HG02970 (cell line): Measurements from ENCODE around the gene SDHB.

Experiments
- ATAC-seq: cut with Tn5 transposase; IDR thresholded peaks from one replicate; pipeline ENCODE4 v1.9.1; 2021; ENCODE audit warnings: mild to moderate bottlenecking, moderate library complexity, moderate number of reproducible peaks; ENCODE audit not compliant: unreplicated experiment, low FRiP score

The SDHB gene

GRCh38 chr1:17052641-17053040 lies 1.2 kb downstream of the SDHB start:
- no peak for ATAC-seq

- ATAC-seq: no peak
These were observed 1.8 kb downstream of the SDHB start for GRCh38 chr1:17052038-17052437.

GRCh38 chr1:17047924-17048323 lies 5.9 kb downstream of the SDHB start:
- no peak for ATAC-seq

- ATAC-seq: no peak
These were observed 7.5 kb downstream of the SDHB start for GRCh38 chr1:17046334-17046657.

- no peak for ATAC-seq
These were observed 8.0 kb downstream of the SDHB start for GRCh38 chr1:17045634-17046333.

GRCh38 chr1:17045150-17045549 lies 8.7 kb downstream of the SDHB start:
- ATAC-seq: no peak

GRCh38 chr1:17043676-17044075 lies 10.2 kb downstream of the SDHB start:
- no peak for ATAC-seq

GRCh38 chr1:17040135-17040534 lies 13.7 kb downstream of the SDHB start:
- ATAC-seq: no peak

GRCh38 chr1:17039522-17039921 lies 14.3 kb downstream of the SDHB start:
- ATAC-seq: no peak

- no peak for ATAC-seq
These were observed 20.4 kb downstream of the SDHB start for GRCh38 chr1:17033481-17033880.

- ATAC-seq: no peak
These were observed 21.1 kb downstream of the SDHB start for GRCh38 chr1:17032741-17033140.

GRCh38 chr1:17031436-17031835 lies 22.4 kb downstream of the SDHB start:
- no peak for ATAC-seq

- no peak for ATAC-seq
These were observed 23.6 kb downstream of the SDHB start for GRCh38 chr1:17030206-17030605.

- no peak for ATAC-seq
These were observed 25.1 kb downstream of the SDHB start for GRCh38 chr1:17028662-17029188.

GRCh38 chr1:17027900-17028299 lies 25.9 kb downstream of the SDHB start:
- ATAC-seq: no peak

- no peak for ATAC-seq
These were observed 26.4 kb downstream of the SDHB start for GRCh38 chr1:17027403-17027802.

GRCh38 chr1:17024721-17025120 lies 29.1 kb downstream of the SDHB start:
- no peak for ATAC-seq

GRCh38 chr1:17023573-17023972 lies 30.3 kb downstream of the SDHB start:
- no peak for ATAC-seq

- no peak for ATAC-seq
These were observed 30.7 kb downstream of the SDHB start for GRCh38 chr1:17023102-17023501.

GRCh38 chr1:17021896-17022295 lies 31.9 kb downstream of the SDHB start:
- ATAC-seq: no peak

- no peak for ATAC-seq
These were observed 33.3 kb downstream of the SDHB start for GRCh38 chr1:17020502-17020901.

- no peak for ATAC-seq
These were observed 35.0 kb downstream of the SDHB start for GRCh38 chr1:17018849-17019248.

GRCh38 chr1:17017435-17017834 lies 36.4 kb downstream of the SDHB start:
- ATAC-seq: no peak
